GM12878 (cell line): ENCODE measurements around the gene KRTAP3-2.

Experiments used
- EP300 ChIP-seq, 2 experiments: fragments of 150-350 bp in 1 of 2; IDR thresholded peaks; 2 replicates each; pipeline ENCODE4 v1.6.1; 2011 to 2012; ENCODE audit warnings: low read depth in 2 of 2, low read length in 2 of 2, borderline replicate concordance in 1 of 2, improper control_type of control experiment in 1 of 2, inconsistent platforms in 1 of 2; ENCODE audit not compliant: control insufficient read depth in 1 of 2
- EZH2 ChIP-seq: IDR thresholded peaks from 2 replicates; pipeline ENCODE4 v1.6.1; 2012; ENCODE audit warnings: low read depth, mild to moderate bottlenecking, control low read depth, inconsistent platforms, low read length, borderline replicate concordance; ENCODE audit not compliant: control insufficient read depth
- HDAC2 ChIP-seq: fragments of 200-600 bp; sonication (generic); IDR thresholded peaks from 2 replicates; pipeline ENCODE4 v1.6.1; 2017
- NFYB ChIP-seq: IDR thresholded peaks from 2 replicates; pipeline ENCODE4 v1.6.1; 2011; ENCODE audit warnings: low read depth, mild to moderate bottlenecking, low read length, improper control_type of control experiment, moderate library complexity; ENCODE audit not compliant: insufficient read depth
- POLR2A ChIP-seq: IDR thresholded peaks from 2 replicates; pipeline ENCODE4 v1.6.1; 2011; ENCODE audit warnings: low read depth, mild to moderate bottlenecking, low read length

DNA sequence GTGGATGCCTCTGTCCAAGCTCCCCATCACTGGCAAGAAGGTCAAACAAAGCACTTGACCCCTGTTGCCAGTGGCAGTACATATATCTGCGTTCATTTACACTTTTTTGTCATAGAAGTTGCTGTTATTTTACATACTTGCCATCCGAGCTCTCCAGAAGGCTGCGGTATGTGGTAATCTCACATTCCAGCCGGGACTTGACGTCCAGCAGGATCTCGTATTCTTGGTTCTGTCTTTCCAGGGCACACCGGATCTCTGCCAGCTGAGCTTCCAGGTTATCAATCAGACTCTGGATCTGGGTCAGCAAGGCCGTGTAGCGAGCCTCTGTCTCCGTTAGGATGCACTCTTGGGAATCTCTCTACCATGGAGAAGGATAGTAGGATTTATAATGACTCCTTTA, 39.6 kb downstream of the KRTAP3-2 start:
- TF ChIP-seq HDAC2 (no peak), NFYB (no peak), EZH2 (no peak), EP300 (IDR thresholded peaks at IDR 0.05; ENCODE audit: borderline replicate concordance in 1 of 2, control insufficient read depth in 1 of 2, low read depth in 2 of 2, low read length in 2 of 2) (no peak), POLR2A (no peak)
